AG04450 (cell line): Measurements from ENCODE around the gene NINL. TPM values are rescaled to one million over a fixed set of nuclear protein-coding genes. Genes with fewer than 3 reads are reported as not detected.

Experiments
- CTCF ChIA-PET: fragments of 300-600, 350-600 bp; formaldehyde crosslinking; extraction: SDS; loops from one replicate; lab custom pipeline; 2022; ENCODE audit warnings: antibody characterized with exemption, inconsistent platforms; lab: Charles Lee
- POLR2A ChIA-PET: fragments of 350-600 bp; formaldehyde crosslinking; extraction: SDS; loops from one replicate; lab custom pipeline; 2021; ENCODE audit warnings: antibody characterized with exemption, inconsistent platforms; lab: Yijun Ruan, JAX
- DNase-seq: peaks from one replicate; pipeline ENCODE4 v3.0.0-alpha.2; 2011; ENCODE audit warnings: low read depth, low spot score
- H3K27ac ChIP-seq: one replicate; pipeline ENCODE4 v1.5.1; 2012; ENCODE audit warnings: low read depth, low read length, control low read depth
- H3K27me3 ChIP-seq: one replicate; pipeline ENCODE4 v1.6.0; 2012; ENCODE audit warnings: low read length; ENCODE audit not compliant: control insufficient read depth, insufficient read depth
- H3K4me3 ChIP-seq: 2 replicates; pipeline ENCODE4 v1.5.1; 2011; ENCODE audit warnings: mild to moderate bottlenecking, low read depth, low read length, control low read depth
- H3K9me3 ChIP-seq: 2 replicates; pipeline ENCODE4 v1.5.1; 2012; ENCODE audit warnings: low read length; ENCODE audit not compliant: control insufficient read depth, insufficient read depth
- CTCF ChIP-seq: IDR thresholded peaks from 2 replicates; pipeline ENCODE4 v1.5.1; 2011; ENCODE audit warnings: low read depth, low read length, control low read depth, inconsistent platforms
- polyA plus RNA-seq: library from polyadenylated mRNA; depleted of rRNA; stranded (reverse); fragments of >200 nt; gene quantifications from 2 replicates; pipeline ENCODE4 v1.2.3, GENCODE V29; 2011

NINL gene
- polyA plus RNA-seq, 1 experiment: 10.4 TPM

- no peaks in the 10 kb centered on the region for H3K9me3 ChIP-seq
- peak overlapping the region; percentile 39 for H3K27ac ChIP-seq
- CTCF ChIA-PET: interaction anchor here (1.0 to 2.8 kb wide), 3 partner anchors 13 to 31 kb away, joined by 3 to 9 read pairs (median 4); no protein-coding TSS in a partner anchor
- H3K4me3 ChIP-seq: no peak overlapping the region
- no peak for DNase-seq
- no peaks in the 10 kb centered on the region for H3K27me3 ChIP-seq
- TF ChIP-seq CTCF: no peak
- POLR2A ChIA-PET: no interaction called here
Measured at GRCh38 chr20:25538838-25539665, 46.3 kb downstream of the NINL start.

DNA sequence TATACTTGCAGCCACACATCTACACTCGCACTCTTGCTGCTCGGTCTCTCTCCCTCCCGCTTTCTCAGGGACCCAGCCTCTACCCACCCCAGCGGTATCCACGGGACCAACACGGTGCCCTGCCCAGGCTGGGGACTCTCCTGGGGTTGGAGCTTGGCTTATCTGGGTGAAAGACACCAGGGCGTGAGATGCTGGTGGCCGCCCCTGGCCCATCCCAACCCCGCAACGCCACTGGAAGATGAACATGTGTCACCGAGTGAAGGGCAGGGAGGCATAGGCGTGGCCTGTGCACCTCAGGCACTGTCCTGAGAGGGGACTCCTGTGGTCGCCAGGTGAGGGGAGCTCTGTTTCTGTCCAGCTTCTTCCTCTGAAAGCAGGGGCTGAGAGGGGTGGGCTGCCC lies 47.4 kb downstream of the NINL start:
- TF ChIP-seq CTCF: no peak
- no peak for DNase-seq
- CTCF ChIA-PET: no interaction called here
- Histone ChIP-seq H3K27ac (no peak overlapping the region), H3K27me3 (no peaks in the 10 kb centered on the region), H3K4me3 (no peak overlapping the region), H3K9me3 (no peaks in the 10 kb centered on the region)
- POLR2A ChIA-PET: no interaction called here

DNA sequence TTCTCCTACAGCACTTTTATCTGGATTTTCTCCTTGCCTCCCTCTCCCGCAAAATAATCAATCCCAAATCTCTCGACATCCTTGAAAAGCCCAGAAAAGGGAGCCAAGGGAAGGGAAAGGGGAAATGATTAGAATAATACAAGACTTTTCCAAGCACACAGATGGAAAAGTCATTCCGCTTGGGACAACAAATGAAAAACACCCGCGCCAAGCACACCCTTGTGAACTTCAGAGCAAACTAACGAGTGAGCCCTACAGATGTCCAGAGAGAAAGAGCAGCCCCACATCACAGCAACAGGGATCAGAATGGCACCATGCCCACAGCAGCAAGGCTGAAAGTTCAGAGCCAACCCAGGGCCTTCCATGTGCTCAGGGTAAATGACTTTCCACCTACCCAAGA lies 49.6 kb downstream of the NINL start:
- ChIA-PET POLR2A (no interaction called here), CTCF (no interaction called here)
- Histone ChIP-seq H3K4me3 (no peak overlapping the region), H3K27ac (no peak overlapping the region), H3K27me3 (no peaks in the 10 kb centered on the region), H3K9me3 (no peaks in the 10 kb centered on the region; the same call in 1 of the 2 replicates)
- no peak for DNase-seq
- TF ChIP-seq CTCF: no peak

DNA sequence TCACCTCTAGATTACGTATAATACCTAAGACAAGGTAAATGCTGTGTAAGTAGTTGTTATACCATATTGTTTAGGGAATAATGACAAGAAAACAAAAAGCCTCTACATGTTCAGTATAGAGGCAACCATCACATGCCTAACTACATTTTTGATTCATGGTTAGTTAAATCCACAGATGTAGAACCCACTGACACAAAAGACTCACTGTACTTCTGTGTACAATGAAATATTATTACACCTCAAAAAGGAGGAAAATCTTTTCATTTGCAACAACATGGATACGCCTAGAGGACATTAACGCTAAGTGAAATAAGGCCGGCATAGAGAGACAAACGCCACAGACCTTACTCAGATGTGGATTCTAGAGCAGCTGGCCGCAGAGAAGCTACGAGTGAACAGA lies 50.5 kb downstream of the NINL start:
- Histone ChIP-seq H3K4me3 (no peak overlapping the region), H3K9me3 (no peaks in the 10 kb centered on the region; the same call in 1 of the 2 replicates), H3K27ac (no peak overlapping the region), H3K27me3 (no peaks in the 10 kb centered on the region)
- CTCF ChIA-PET: no interaction called here
- no peak for TF ChIP-seq CTCF
- DNase-seq: no peak
- POLR2A ChIA-PET: interaction anchor here (0.6 kb wide), 1 partner anchor 144 kb away, joined by 4 read pairs; no protein-coding TSS in a partner anchor

DNA sequence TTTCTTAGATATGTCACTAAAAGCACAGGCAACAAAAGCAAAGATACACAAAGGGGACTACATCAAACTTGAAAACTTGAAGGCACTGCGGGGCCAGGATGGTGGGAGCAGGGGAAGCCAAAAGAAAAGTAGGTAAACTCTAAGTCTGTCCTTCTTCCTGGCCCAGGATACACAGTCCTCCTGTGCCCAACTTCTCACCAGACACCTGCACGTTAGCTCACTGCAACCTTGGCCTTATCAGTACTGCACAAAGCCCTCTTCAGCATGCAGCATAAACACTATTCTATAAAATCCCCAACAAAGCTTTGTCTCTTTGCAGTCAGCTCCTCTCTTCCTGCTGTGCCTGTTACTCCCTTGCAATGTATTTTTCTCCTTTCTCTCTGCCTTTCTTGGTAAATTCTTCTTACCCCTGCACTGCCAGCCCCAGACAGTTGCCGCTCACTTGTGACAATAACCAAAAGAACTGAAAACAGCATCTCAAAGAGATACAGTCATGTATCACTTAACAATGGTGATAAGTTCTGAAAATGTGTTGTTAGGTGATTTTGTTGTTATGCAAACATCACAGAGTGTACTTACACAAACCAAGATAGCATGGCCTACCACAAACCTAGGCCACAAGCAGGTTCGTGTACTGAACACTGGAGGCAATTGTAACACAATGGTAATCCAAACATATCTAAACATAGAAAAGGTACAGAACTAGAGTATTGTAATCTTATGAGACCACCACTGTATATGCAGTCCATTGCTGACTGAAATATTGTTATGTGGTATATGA lies 51.2 kb downstream of the NINL start:
- TF ChIP-seq CTCF: no peak
- CTCF ChIA-PET: no interaction called here
- Histone ChIP-seq H3K27me3 (no peaks in the 10 kb centered on the region), H3K27ac (no peak overlapping the region), H3K9me3 (no peaks in the 10 kb centered on the region; the same call in 1 of the 2 replicates), H3K4me3 (no peak overlapping the region)
- POLR2A ChIA-PET: no interaction called here
- no peak for DNase-seq
